ENCODE results near the gene FOXP1. TPM values are rescaled to one million over a fixed set of nuclear protein-coding genes. Genes with fewer than 3 reads are reported as not detected.

Gene FOXP1
- polyA plus RNA-seq, 6 donors from 2014 or later: 441 to 620 (median 523) TPM

DNA sequence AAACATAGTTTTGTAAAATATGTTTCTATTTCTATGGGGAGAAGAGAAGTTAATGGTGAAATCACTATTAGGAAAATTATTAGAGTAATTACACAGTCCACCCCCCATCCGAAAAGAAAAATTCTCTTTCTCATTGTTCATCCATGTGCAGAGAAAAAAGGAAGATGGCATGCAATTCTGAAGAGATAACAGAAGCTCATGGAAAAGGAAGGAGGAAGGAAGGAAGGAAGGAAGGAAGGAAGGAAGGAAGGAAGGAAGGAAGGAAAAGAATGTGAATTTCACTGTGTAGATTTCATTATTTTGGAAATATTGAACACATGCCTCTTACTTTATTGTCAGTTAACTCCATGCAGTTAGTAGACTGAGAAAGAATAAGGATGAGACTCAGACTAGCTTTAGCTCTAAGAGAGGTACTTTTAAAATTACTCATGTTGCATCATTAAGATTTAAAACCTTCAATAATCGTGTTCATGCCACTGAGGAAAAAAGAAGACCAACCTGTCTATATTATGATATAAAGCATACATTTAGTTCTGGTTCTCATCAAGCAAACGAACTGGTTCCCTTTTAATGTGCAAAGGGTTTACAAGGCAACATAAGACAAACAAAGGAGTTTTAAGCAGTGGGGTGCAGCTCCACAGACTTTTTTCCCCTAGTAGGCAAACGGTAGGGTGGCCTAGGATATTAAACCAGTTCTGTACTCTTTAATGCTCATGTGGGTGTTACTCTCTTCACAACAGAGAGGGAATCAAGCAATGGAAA is 379.6 kb downstream of the FOXP1 start:
- peaks cover 52 to 80% (median 75%) of the 10 kb centered on the region in 3 donors for H3K4me1 Mint-ChIP-seq
- H3K36me3 Mint-ChIP-seq: no peaks in the 10 kb centered on the region
- ATAC-seq (ENCODE audit: low read depth in 2 of 2): no peak
- peak overlapping the region in 2 of 8 donors; percentile 0 to 4 for H3K4me3 Mint-ChIP-seq
- DNase-seq: no peak
- peak overlapping the region; percentile 13 to 96 (median 42) for H3K27ac Mint-ChIP-seq
- no peaks in the 10 kb centered on the region for H3K9me3 Mint-ChIP-seq
- no peaks in the 10 kb centered on the region for H3K27me3 Mint-ChIP-seq

GRCh38 chr3:71202848-71203533 is 380.5 kb downstream of the FOXP1 start:
- DNase-seq (no peak), ATAC-seq (ENCODE audit: low read depth in 2 of 2) (no peak)
- no peak overlapping the region for H3K4me3 Mint-ChIP-seq
- H3K36me3 Mint-ChIP-seq: peaks cover 0 to under 1% of the 10 kb centered on the region in 2 donors
- H3K9me3 Mint-ChIP-seq: no peaks in the 10 kb centered on the region
- peak overlapping the region in 4 of 6 donors; percentile 17 to 72 (median 44) for H3K27ac Mint-ChIP-seq
- H3K27me3 Mint-ChIP-seq: no peaks in the 10 kb centered on the region
- peaks cover 44 to 71% (median 66%) of the 10 kb centered on the region in 3 donors for H3K4me1 Mint-ChIP-seq

DNA sequence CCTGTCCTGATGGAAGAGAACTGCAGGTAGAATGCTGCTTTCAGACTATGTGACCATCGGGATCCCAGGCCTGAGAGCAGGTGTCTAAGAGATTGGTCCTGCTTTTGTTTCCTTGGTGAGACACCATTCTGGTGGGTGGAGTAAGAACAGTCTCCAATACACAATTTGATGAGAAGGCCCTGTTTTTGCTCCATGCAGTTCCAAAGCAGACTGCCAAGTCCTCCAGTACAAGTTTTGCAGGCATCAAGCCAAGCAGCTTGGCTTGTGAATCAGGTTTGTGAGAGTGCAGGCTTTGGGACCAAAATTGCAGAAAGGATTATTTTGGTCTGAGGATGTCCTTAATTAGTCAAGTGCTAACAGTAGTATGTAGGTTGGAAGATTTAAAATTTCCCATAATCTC is 381.6 kb downstream of the FOXP1 start:
- H3K27me3 Mint-ChIP-seq: no peaks in the 10 kb centered on the region
- H3K9me3 Mint-ChIP-seq: no peaks in the 10 kb centered on the region
- no peak overlapping the region for H3K4me3 Mint-ChIP-seq
- ATAC-seq (ENCODE audit: low read depth in 2 of 2): no peak
- peaks cover 6 to 9% of the 10 kb centered on the region in 2 donors for H3K36me3 Mint-ChIP-seq
- peak overlapping the region in 5 of 6 donors; percentile 18 to 72 (median 63) for H3K27ac Mint-ChIP-seq
- peaks cover 35 to 61% (median 55%) of the 10 kb centered on the region in 3 donors for H3K4me1 Mint-ChIP-seq
- DNase-seq: no peak

GRCh38 chr3:71197841-71198565 is 385.5 kb downstream of the FOXP1 start:
- no peak for ATAC-seq (ENCODE audit: low read depth in 2 of 2)
- Mint-ChIP-seq H3K36me3 (peaks cover 11 to 22% of the 10 kb centered on the region in 2 donors), H3K27ac (peak overlapping the region in 3 of 6 donors; percentile 38 to 86 (median 42)), H3K27me3 (no peaks in the 10 kb centered on the region), H3K4me1 (peaks cover 22 to 42% (median 26%) of the 10 kb centered on the region in 3 donors), H3K4me3 (no peak overlapping the region), H3K9me3 (no peaks in the 10 kb centered on the region)
- no peak for DNase-seq

- no peaks in the 10 kb centered on the region for H3K9me3 Mint-ChIP-seq
- peaks cover 20 to 22% of the 10 kb centered on the region in 2 donors for H3K36me3 Mint-ChIP-seq
- ATAC-seq (ENCODE audit: low read depth in 2 of 2) (no peak), DNase-seq (no peak)
- H3K4me1 Mint-ChIP-seq: peaks cover 15 to 38% (median 18%) of the 10 kb centered on the region in 3 donors
- no peak overlapping the region for H3K4me3 Mint-ChIP-seq
- no peaks in the 10 kb centered on the region for H3K27me3 Mint-ChIP-seq
- peak overlapping the region in 1 of 6 donors; percentile 59 for H3K27ac Mint-ChIP-seq
Observed at GRCh38 chr3:71195492-71195891, 388.0 kb downstream of the FOXP1 start.

GRCh38 chr3:71194785-71195184 is 388.7 kb downstream of the FOXP1 start:
- DNase-seq: no peak
- no peak overlapping the region for H3K4me3 Mint-ChIP-seq
- no peaks in the 10 kb centered on the region for H3K27me3 Mint-ChIP-seq
- peak overlapping the region in 1 of 6 donors; percentile 59 for H3K27ac Mint-ChIP-seq
- peaks cover 16 to 39% (median 17%) of the 10 kb centered on the region in 3 donors for H3K4me1 Mint-ChIP-seq
- no peaks in the 10 kb centered on the region for H3K9me3 Mint-ChIP-seq
- no peak for ATAC-seq (ENCODE audit: low read depth in 2 of 2)
- H3K36me3 Mint-ChIP-seq: peaks cover 20 to 22% of the 10 kb centered on the region in 2 donors

DNA sequence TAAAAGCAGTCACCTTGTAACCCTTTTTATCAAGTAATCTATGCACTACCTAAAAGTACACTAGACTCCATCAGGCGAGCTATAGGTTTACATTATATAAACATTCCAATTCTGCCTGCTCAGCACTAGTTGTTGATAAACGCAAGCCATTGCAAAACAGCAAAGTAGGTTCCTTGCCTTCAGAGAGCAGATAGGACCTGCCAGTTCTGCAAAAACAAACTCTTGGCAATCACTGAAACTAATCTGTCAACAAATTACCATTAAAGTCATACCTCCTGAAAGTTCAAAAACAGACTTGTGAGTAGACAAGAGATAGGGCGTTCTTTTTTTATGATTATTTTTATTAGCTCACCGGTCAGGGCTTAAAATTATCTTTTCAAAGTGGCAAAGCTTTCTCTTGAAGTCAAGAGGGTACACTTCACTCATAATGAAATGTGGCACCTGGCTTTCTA is 392.5 kb downstream of the FOXP1 start:
- Mint-ChIP-seq H3K27me3 (no peaks in the 10 kb centered on the region), H3K4me3 (no peak overlapping the region)

DNA sequence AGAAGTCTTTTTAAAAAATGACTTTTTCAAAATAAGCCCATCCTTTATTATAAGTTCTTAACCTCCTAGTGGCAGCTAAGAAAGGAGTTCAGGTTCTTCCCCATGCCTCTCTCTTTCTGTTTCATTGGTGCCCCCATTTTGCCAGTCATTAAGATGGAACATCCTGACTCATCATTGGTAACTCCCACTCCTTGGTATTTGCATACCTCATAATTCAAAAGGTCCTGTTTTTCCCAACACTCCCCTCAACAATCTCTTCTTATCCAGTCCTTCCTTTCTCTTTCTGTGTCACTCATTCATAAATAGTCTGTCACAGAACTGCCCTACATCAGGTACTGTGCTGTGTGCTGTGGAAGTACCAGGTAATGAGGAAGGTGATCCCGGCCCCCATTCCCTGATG is 394.0 kb downstream of the FOXP1 start:
- H3K4me1 Mint-ChIP-seq: peaks cover 28 to 51% (median 41%) of the 10 kb centered on the region in 3 donors
- ATAC-seq (ENCODE audit: low read depth in 2 of 2) (peak in 1 of 2 donors; percentile 40), DNase-seq (no peak)
- H3K27ac Mint-ChIP-seq: peak overlapping the region in 5 of 6 donors; percentile 15 to 79 (median 23)
- no peaks in the 10 kb centered on the region for H3K27me3 Mint-ChIP-seq
- peaks cover 11 to 22% of the 10 kb centered on the region in 2 donors for H3K36me3 Mint-ChIP-seq
- no peaks in the 10 kb centered on the region for H3K9me3 Mint-ChIP-seq
- H3K4me3 Mint-ChIP-seq: no peak overlapping the region

More for the DNA sequence above, 392.5 kb downstream of the FOXP1 start:
- DNase-seq (no peak), ATAC-seq (ENCODE audit: low read depth in 2 of 2) (no peak)
- Mint-ChIP-seq H3K27ac (peak overlapping the region in 5 of 6 donors; percentile 22 to 67 (median 51)), H3K4me1 (peaks cover 25 to 44% (median 29%) of the 10 kb centered on the region in 3 donors), H3K9me3 (no peaks in the 10 kb centered on the region), H3K36me3 (peaks cover 13 to 15% of the 10 kb centered on the region in 2 donors)

GRCh38 chr3:71187715-71188114 is 395.8 kb downstream of the FOXP1 start:
- ATAC-seq (ENCODE audit: low read depth in 2 of 2) (no peak), DNase-seq (no peak)
- H3K27ac Mint-ChIP-seq: no peak overlapping the region
- H3K27me3 Mint-ChIP-seq: no peaks in the 10 kb centered on the region
- H3K36me3 Mint-ChIP-seq: peaks cover 0 to 22% of the 10 kb centered on the region in 2 donors
- no peaks in the 10 kb centered on the region for H3K9me3 Mint-ChIP-seq
- no peak overlapping the region for H3K4me3 Mint-ChIP-seq
- peaks cover 27 to 53% (median 53%) of the 10 kb centered on the region in 3 donors for H3K4me1 Mint-ChIP-seq

DNA sequence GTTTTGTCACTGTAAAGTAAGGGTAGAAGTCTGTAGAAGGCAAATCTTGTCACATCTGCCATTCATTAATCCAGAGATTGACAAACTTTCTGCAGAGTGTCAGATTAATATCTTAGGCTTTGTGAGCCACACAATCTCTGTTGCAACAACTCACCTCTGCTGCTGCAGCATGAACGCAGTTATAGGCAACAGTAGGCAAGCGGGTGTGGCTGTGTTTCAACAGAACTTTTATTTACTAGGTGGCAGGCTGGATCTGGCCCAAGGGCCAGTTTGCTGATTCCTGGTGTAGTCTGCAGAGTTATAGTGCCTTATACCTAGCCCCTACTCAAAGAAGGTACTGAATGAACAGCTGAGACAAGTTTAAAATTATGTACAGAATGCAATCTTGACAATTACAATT is 396.7 kb downstream of the FOXP1 start:
- Mint-ChIP-seq H3K9me3 (no peaks in the 10 kb centered on the region), H3K27ac (peak overlapping the region in 2 of 6 donors; percentile 11 to 60), H3K4me3 (no peak overlapping the region), H3K4me1 (peaks cover 27 to 52% (median 47%) of the 10 kb centered on the region in 3 donors), H3K36me3 (peaks cover 0 to 22% of the 10 kb centered on the region in 2 donors), H3K27me3 (no peaks in the 10 kb centered on the region)
- ATAC-seq (ENCODE audit: low read depth in 2 of 2) (no peak), DNase-seq (no peak)

GRCh38 chr3:71185733-71186455 is 397.6 kb downstream of the FOXP1 start:
- ATAC-seq (ENCODE audit: low read depth in 2 of 2) (no peak), DNase-seq (no peak)
- Mint-ChIP-seq H3K9me3 (no peaks in the 10 kb centered on the region), H3K27ac (peak overlapping the region in 5 of 6 donors; percentile 47 to 83 (median 55)), H3K36me3 (peaks cover 0 to 20% of the 10 kb centered on the region in 2 donors), H3K4me3 (no peak overlapping the region), H3K27me3 (no peaks in the 10 kb centered on the region), H3K4me1 (peaks cover 26 to 53% (median 50%) of the 10 kb centered on the region in 3 donors)

- ATAC-seq (ENCODE audit: low read depth in 2 of 2): no peak
- Mint-ChIP-seq H3K4me1 (peaks cover 18 to 52% (median 46%) of the 10 kb centered on the region in 3 donors), H3K27me3 (no peaks in the 10 kb centered on the region), H3K4me3 (peak overlapping the region in 1 of 8 donors; percentile 47), H3K9me3 (no peaks in the 10 kb centered on the region), H3K36me3 (peaks cover 0 to 25% of the 10 kb centered on the region in 2 donors), H3K27ac (peak overlapping the region in 5 of 6 donors; percentile 22 to 82 (median 48))
- no peak for DNase-seq
Observed at GRCh38 chr3:71184252-71184651, 399.3 kb downstream of the FOXP1 start.

Measured in naive B cell (primary cell).